HL-60 (cell line): ENCODE measurements around the gene RTN4RL2.
A peak's percentile ranks its signal among the peaks of the same experiment; 100 is the strongest.

ENCODE experiments used
- DNase-seq, 2 experiments: peaks; one replicate each; pipeline ENCODE4 v3.0.0-alpha.2; 2010 to 2020; ENCODE audit warnings: low read depth in 1 of 2, low spot score in 1 of 2
- H3K27ac ChIP-seq: fragments of 250-450 bp; sonication (Bioruptor Pico); replicated peaks from 2 replicates; pipeline ENCODE4 v1.5.1; 2020; ENCODE audit warnings: mild to moderate bottlenecking, moderate library complexity
- H3K27me3 ChIP-seq: fragments of 250-450 bp; sonication (Bioruptor Pico); 2 replicates; pipeline ENCODE4 v1.5.1; 2021; ENCODE audit warnings: mild to moderate bottlenecking, moderate library complexity; ENCODE audit not compliant: insufficient read depth, poor library complexity, severe bottlenecking
- H3K4me3 ChIP-seq: replicated peaks from 2 replicates; pipeline ENCODE4 v1.5.1; 2011; ENCODE audit warnings: mild to moderate bottlenecking, control low read depth, low read length; ENCODE audit not compliant: insufficient read depth
- GABPA ChIP-seq: IDR thresholded peaks from 2 replicates; pipeline ENCODE4 v1.6.1; 2012; ENCODE audit warnings: low read depth
- POLR2AphosphoS5 ChIP-seq: IDR thresholded peaks from 2 replicates; pipeline ENCODE4 v1.6.1; 2012; ENCODE audit warnings: low read depth
- SPI1 ChIP-seq: IDR thresholded peaks from 2 replicates; pipeline ENCODE4 v1.6.1; 2012; ENCODE audit warnings: low read depth, mild to moderate bottlenecking, borderline replicate concordance
- TF ChIP-seq, protein P1 (sequence below): IDR thresholded peaks from 2 replicates; pipeline ENCODE4 v1.6.1; 2012; ENCODE audit warnings: low read depth; ENCODE audit not compliant: insufficient replicate concordance
- TF ChIP-seq, protein P2 (sequence below): IDR thresholded peaks from one replicate; pipeline ENCODE4 v1.5.1; 2011; ENCODE audit warnings: low read length, control low read depth, inconsistent platforms; ENCODE audit not compliant: insufficient read depth

Gene RTN4RL2

DNA sequence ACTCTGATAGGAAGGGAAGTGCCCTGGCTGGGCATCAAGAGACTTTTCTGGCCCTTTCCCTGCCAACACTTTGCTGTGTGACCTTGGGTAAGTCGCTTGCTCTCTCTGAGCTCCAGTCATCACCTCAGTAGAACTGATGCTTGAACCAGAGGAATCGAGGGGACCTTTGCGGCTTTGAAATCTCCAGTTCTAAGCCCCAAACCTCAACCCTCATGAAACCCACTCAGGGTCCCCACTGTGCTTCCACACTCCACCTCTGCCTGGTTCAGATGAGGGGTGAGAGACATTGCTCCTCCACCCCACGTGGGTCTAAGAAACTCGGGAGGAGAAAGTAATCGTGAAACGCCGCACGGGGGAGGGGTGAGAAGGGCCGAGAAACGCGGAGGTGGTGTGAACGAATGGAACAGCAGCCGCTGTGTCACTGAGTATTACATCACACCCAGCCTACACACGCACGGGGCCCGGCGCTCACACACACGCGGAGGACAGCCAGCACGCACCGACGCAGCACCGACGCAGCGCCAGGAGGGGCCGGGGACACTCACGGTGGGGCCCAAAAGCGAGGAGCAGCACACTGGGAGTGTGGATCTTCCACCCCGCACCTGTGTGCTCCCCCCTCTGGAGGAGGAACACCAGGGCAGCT is 4.3 kb downstream of the RTN4RL2 start:
- TF ChIP-seq POLR2AphosphoS5 (peak; percentile 26; the same call in 1 of the 2 replicates), GABPA (no peak), SPI1 (0 out of 2 replicates have a peak, but pooled peaks have one; percentile 50)
- TF ChIP-seq, protein P1, sequence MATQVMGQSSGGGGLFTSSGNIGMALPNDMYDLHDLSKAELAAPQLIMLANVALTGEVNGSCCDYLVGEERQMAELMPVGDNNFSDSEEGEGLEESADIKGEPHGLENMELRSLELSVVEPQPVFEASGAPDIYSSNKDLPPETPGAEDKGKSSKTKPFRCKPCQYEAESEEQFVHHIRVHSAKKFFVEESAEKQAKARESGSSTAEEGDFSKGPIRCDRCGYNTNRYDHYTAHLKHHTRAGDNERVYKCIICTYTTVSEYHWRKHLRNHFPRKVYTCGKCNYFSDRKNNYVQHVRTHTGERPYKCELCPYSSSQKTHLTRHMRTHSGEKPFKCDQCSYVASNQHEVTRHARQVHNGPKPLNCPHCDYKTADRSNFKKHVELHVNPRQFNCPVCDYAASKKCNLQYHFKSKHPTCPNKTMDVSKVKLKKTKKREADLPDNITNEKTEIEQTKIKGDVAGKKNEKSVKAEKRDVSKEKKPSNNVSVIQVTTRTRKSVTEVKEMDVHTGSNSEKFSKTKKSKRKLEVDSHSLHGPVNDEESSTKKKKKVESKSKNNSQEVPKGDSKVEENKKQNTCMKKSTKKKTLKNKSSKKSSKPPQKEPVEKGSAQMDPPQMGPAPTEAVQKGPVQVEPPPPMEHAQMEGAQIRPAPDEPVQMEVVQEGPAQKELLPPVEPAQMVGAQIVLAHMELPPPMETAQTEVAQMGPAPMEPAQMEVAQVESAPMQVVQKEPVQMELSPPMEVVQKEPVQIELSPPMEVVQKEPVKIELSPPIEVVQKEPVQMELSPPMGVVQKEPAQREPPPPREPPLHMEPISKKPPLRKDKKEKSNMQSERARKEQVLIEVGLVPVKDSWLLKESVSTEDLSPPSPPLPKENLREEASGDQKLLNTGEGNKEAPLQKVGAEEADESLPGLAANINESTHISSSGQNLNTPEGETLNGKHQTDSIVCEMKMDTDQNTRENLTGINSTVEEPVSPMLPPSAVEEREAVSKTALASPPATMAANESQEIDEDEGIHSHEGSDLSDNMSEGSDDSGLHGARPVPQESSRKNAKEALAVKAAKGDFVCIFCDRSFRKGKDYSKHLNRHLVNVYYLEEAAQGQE: no peak
- TF ChIP-seq, protein P2, sequence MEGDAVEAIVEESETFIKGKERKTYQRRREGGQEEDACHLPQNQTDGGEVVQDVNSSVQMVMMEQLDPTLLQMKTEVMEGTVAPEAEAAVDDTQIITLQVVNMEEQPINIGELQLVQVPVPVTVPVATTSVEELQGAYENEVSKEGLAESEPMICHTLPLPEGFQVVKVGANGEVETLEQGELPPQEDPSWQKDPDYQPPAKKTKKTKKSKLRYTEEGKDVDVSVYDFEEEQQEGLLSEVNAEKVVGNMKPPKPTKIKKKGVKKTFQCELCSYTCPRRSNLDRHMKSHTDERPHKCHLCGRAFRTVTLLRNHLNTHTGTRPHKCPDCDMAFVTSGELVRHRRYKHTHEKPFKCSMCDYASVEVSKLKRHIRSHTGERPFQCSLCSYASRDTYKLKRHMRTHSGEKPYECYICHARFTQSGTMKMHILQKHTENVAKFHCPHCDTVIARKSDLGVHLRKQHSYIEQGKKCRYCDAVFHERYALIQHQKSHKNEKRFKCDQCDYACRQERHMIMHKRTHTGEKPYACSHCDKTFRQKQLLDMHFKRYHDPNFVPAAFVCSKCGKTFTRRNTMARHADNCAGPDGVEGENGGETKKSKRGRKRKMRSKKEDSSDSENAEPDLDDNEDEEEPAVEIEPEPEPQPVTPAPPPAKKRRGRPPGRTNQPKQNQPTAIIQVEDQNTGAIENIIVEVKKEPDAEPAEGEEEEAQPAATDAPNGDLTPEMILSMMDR: no peak
- peak; percentile 78 to 82 for DNase-seq
- Histone ChIP-seq H3K27me3 (no peaks in the 10 kb centered on the region), H3K27ac (peak overlapping the region; percentile 37; the same call in 1 of the 2 replicates), H3K4me3 (no peak overlapping the region)

- no peaks in the 10 kb centered on the region for H3K27me3 ChIP-seq
Measured at GRCh38 chr11:57466680-57467079, 6.4 kb downstream of the RTN4RL2 start.

DNA sequence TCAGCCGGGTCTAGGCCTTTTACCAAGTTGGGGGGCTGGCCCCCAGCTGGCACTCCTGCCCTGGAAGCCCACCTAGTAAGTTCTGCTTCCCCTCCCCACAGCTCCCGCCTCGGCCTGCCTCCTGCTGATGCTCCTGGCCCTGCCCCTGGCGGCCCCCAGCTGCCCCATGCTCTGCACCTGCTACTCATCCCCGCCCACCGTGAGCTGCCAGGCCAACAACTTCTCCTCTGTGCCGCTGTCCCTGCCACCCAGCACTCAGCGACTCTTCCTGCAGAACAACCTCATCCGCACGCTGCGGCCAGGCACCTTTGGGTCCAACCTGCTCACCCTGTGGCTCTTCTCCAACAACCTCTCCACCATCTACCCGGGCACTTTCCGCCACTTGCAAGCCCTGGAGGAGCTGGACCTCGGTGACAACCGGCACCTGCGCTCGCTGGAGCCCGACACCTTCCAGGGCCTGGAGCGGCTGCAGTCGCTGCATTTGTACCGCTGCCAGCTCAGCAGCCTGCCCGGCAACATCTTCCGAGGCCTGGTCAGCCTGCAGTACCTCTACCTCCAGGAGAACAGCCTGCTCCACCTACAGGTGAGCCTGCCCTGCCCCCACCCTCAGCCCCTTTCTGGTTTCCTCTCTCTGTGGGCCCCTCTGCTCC is 7.3 kb downstream of the RTN4RL2 start:
- DNase-seq: no peak
- no peak overlapping the region for H3K27ac ChIP-seq
- TF ChIP-seq, protein P1: no peak
- TF ChIP-seq SPI1 (no peak), POLR2AphosphoS5 (no peak), GABPA (no peak)
- TF ChIP-seq, protein P2: no peak
- no peaks in the 10 kb centered on the region for H3K27me3 ChIP-seq
- no peak overlapping the region for H3K4me3 ChIP-seq

More at GRCh38 chr11:57466680-57467079, 6.4 kb downstream of the RTN4RL2 start:
- no peak overlapping the region for H3K4me3 ChIP-seq
- H3K27ac ChIP-seq: no peak overlapping the region; the same call in 1 of the 2 replicates
- TF ChIP-seq, protein P2: no peak
- TF ChIP-seq POLR2AphosphoS5: no peak
- no peak for TF ChIP-seq SPI1
- TF ChIP-seq GABPA: no peak
- TF ChIP-seq, protein P1: no peak
- DNase-seq: peak in 1 of 2 experiments; percentile 44
